PC-3 (cell line): ENCODE data around the gene SBNO2. TPM values are rescaled to one million over a fixed set of nuclear protein-coding genes. Genes with fewer than 3 reads are reported as not detected.

Experiments
- ATAC-seq: fragments of 200-7000 bp; cut with Tn5 transposase; 2 replicates; pipeline ENCODE4 v1.9.1; 2020; ENCODE audit warnings: mild to moderate bottlenecking, moderate library complexity
- BruUV-seq: library from RNA; stranded (reverse); fragments of 400-500 nt; replicated peaks from 2 replicates; lab custom pipeline; 2021; lab: Mats Ljungman, UMichigan
- CTCF ChIA-PET: fragments of 300-600 bp; sonication (Branson Sonifier 250); formaldehyde crosslinking; loops from one replicate; lab custom pipeline; 2022; ENCODE audit warnings: antibody characterized with exemption; lab: Charles Lee
- POLR2A ChIA-PET: fragments of 300-600 bp; sonication (Branson Sonifier 250); formaldehyde crosslinking; loops from one replicate; lab custom pipeline; 2022; ENCODE audit warnings: antibody characterized with exemption; ENCODE audit not compliant: unreplicated experiment; lab: Charles Lee
- DNase-seq: peaks from one replicate; pipeline ENCODE4 v3.0.0-alpha.2; 2015
- H2AFZ ChIP-seq: fragments of 300-600 bp; sonication (generic); 2 replicates; pipeline ENCODE4 v1.6.0; 2016; ENCODE audit warnings: antibody characterized with exemption, low read length
- H3F3A ChIP-seq: fragments of 300-600 bp; sonication (generic); one replicate; pipeline ENCODE4 v1.6.0; 2017; ENCODE audit warnings: antibody characterized with exemption, low read length, control low read depth, mild to moderate bottlenecking; ENCODE audit not compliant: unreplicated experiment
- H3K27ac ChIP-seq: fragments of 300-600 bp; sonication (generic); 2 replicates; pipeline ENCODE4 v1.5.1; 2016; ENCODE audit warnings: mild to moderate bottlenecking, low read length
- H3K27me3 ChIP-seq: fragments of 300-600 bp; sonication (generic); 2 replicates; pipeline ENCODE4 v1.6.1; 2016; ENCODE audit warnings: low read length, mixed read lengths
- H3K36me3 ChIP-seq: fragments of 300-600 bp; sonication (generic); 2 replicates; pipeline ENCODE4 v1.6.1; 2016; ENCODE audit warnings: low read depth, mixed run types, low read length, mixed read lengths
- H3K4me1 ChIP-seq: fragments of 300-600 bp; sonication (generic); 2 replicates; pipeline ENCODE4 v1.5.1; 2016; ENCODE audit warnings: low read length; ENCODE audit not compliant: insufficient read depth
- H3K4me2 ChIP-seq: fragments of 300-600 bp; sonication (generic); 2 replicates; pipeline ENCODE4 v1.6.0; 2016; ENCODE audit warnings: low read length
- H3K4me3 ChIP-seq: fragments of 300-600 bp; sonication (generic); 2 replicates; pipeline ENCODE4 v1.5.1; 2016; ENCODE audit warnings: mild to moderate bottlenecking, low read length, mixed read lengths
- H3K79me2 ChIP-seq: fragments of 300-600 bp; sonication (generic); 2 replicates; pipeline ENCODE4 v1.6.1; 2017; ENCODE audit warnings: low read length, mixed read lengths
- H3K9ac ChIP-seq: fragments of 300-600 bp; sonication (generic); 2 replicates; pipeline ENCODE4 v1.6.0; 2016; ENCODE audit warnings: mild to moderate bottlenecking, low read length
- H3K9me2 ChIP-seq: fragments of 300-600 bp; sonication (generic); replicated peaks from 2 replicates; pipeline ENCODE4 v1.6.1; 2016; ENCODE audit warnings: mixed run types, low read length, mixed read lengths
- H3K9me3 ChIP-seq: fragments of 300-600 bp; sonication (generic); 2 replicates; pipeline ENCODE4 v1.6.1; 2016; ENCODE audit warnings: low read length, mixed read lengths
- H4K20me1 ChIP-seq: fragments of 300-600 bp; sonication (generic); 2 replicates; pipeline ENCODE4 v1.6.1; 2016; ENCODE audit warnings: low read length, mixed read lengths
- EZH2 ChIP-seq: fragments of 300-600 bp; sonication (generic); IDR thresholded peaks from one replicate; pipeline ENCODE4 v1.6.1; 2017; ENCODE audit warnings: antibody characterized with exemption, mild to moderate bottlenecking, low read length; ENCODE audit not compliant: unreplicated experiment
- EZH2phosphoT487 ChIP-seq: fragments of 300-600 bp; sonication (generic); IDR thresholded peaks from 2 replicates; pipeline ENCODE4 v1.6.1; 2018; ENCODE audit warnings: mild to moderate bottlenecking, antibody characterized with exemption, low read length, borderline replicate concordance
- intact Hi-C: fragments of 100-400 bp; cut with micrococcal nuclease; formaldehyde crosslinking; loops from 2 replicates; pipeline ENCODE4 v1.9.0; 2023
- total RNA-seq: library from RNA; depleted of rRNA; stranded (reverse); fragments of >200 nt; gene quantifications from 2 replicates; pipeline ENCODE4 v1.2.3, GENCODE V29; 2014
- TF ChIP-seq, protein P1 (sequence below): fragments of 300-600 bp; sonication (generic); conservative IDR thresholded peaks from 2 replicates; pipeline ENCODE4 v1.5.1; 2017; ENCODE audit warnings: antibody characterized with exemption, low read depth, mild to moderate bottlenecking, low read length

The SBNO2 gene
- total RNA-seq, 1 experiment from 2014 or later: 62.4 TPM

DNA sequence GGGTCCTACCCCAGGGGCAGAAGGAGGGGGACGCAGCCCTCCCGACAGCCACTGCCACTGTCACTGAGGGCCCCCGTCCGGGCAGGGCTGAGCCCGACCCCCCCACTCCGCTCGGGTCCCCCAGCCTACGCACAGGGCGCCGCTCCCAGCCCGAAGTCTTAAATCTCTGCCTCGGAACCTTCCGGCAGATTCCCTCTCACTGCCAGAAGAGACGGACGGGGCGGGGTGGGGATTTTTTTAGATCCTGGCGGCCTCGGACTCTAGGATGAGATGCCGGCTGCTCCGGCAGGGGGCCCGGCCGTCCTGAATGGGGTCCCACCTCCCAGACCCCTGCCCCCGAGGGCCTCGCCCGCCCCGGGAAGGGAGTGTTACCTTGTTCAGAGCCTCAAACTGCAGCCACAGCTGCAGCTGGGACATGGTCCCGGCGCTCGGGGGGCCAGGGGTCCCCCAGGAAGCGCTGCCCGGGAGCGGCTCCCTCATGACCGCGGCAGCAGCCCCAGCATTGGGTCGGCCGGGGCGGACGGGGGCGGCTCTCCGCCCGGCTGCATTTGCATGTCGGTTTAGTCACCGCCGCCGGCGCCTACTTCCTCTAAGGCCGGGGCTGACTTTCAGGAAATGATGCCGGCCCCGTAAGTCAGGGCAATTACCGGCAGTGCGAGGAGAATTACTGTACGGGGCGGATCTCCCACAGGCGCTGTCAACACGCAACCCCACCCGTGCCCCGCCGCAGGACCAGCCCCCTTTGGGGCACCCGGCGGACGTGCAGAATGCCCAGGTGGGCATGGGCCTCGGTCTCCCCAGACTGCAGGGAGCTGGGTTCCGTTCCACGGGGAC, 42.1 kb downstream of the SBNO2 start:
- Histone ChIP-seq H3K4me1 (no peaks in the 10 kb centered on the region), H3K4me2 (no peak overlapping the region), H3K4me3 (no peak overlapping the region), H3F3A (no peaks in the 10 kb centered on the region), H3K9me3 (no peaks in the 10 kb centered on the region), H3K27me3 (no peaks in the 10 kb centered on the region), H3K9ac (no peak overlapping the region), H2AFZ (no peak overlapping the region), H3K36me3 (peaks cover 5% of the 10 kb centered on the region), H3K9me2 (no peaks in the 10 kb centered on the region), H3K27ac (no peak overlapping the region), H4K20me1 (peaks cover 25% of the 10 kb centered on the region), H3K79me2 (peaks cover 79% of the 10 kb centered on the region)
- DNase-seq (no peak), ATAC-seq (no peak)
- ChIA-PET CTCF (no interaction called here), POLR2A (no interaction called here)
- TF ChIP-seq, protein P1, sequence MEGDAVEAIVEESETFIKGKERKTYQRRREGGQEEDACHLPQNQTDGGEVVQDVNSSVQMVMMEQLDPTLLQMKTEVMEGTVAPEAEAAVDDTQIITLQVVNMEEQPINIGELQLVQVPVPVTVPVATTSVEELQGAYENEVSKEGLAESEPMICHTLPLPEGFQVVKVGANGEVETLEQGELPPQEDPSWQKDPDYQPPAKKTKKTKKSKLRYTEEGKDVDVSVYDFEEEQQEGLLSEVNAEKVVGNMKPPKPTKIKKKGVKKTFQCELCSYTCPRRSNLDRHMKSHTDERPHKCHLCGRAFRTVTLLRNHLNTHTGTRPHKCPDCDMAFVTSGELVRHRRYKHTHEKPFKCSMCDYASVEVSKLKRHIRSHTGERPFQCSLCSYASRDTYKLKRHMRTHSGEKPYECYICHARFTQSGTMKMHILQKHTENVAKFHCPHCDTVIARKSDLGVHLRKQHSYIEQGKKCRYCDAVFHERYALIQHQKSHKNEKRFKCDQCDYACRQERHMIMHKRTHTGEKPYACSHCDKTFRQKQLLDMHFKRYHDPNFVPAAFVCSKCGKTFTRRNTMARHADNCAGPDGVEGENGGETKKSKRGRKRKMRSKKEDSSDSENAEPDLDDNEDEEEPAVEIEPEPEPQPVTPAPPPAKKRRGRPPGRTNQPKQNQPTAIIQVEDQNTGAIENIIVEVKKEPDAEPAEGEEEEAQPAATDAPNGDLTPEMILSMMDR: no peak
- TF ChIP-seq EZH2 (no peak), EZH2phosphoT487 (no peak)
- intact Hi-C loops: no loop called here
- no TSS peak for BruUV-seq

DNA sequence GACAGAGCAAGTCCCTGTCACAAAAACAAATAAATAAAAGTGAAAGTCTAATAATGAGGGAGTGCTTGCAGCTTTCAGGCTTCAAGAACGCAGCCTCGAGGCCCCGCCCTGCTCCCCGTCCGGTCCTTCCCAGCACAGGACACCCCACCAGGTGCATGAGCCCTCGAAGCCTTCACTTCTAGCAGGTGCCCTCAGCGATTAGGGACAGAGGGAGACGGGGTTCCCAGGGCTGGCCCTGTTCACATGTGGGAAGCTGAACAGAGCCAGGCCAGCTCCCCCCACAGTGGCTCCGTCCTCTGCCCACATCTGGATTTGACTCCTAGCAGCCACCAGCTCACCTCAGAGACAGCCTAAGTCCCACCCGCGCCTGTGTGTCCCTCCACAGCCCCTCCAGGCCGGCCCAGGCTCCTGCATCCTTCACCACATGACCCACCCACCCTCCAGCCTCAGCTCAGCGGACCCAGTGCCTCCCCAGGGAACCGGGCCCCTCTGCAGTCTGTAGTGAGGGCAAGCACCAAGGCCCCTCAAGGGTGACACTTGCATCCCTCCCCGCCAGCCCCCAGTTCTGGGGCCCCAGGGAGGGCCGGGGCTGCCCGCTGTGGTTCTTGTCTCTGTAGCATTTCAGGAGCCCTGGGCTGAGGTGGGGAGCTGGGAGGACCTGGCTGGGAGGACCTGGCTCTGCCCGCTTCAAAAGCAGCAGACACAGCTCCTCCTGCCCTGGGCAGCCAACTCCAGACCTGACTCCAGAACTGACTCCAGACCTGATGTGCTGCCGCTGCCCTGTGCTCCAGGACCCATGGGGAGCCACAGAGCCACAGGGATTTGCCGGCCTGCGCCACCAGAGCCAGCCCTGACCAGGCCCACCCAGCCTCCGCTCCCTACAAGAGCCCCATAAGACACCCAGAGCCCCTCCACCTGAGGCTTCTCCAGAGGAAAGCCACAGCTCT, 43.0 kb downstream of the SBNO2 start:
- Histone ChIP-seq H3K4me2 (no peak overlapping the region), H3K27ac (no peak overlapping the region), H3K9me2 (no peaks in the 10 kb centered on the region), H3K9me3 (no peaks in the 10 kb centered on the region), H3K79me2 (peaks cover 70% of the 10 kb centered on the region), H3K36me3 (peaks cover 5% of the 10 kb centered on the region), H3K27me3 (no peaks in the 10 kb centered on the region), H3K4me3 (no peak overlapping the region), H3K9ac (no peak overlapping the region), H3K4me1 (no peaks in the 10 kb centered on the region; the same call in 1 of the 2 replicates), H2AFZ (no peak overlapping the region), H3F3A (no peaks in the 10 kb centered on the region), H4K20me1 (peaks cover 25% of the 10 kb centered on the region)
- POLR2A ChIA-PET: no interaction called here
- CTCF ChIA-PET: interaction anchor here (0.5 kb wide), 1 partner anchor 64 kb away, joined by 6 read pairs; no protein-coding TSS in a partner anchor
- TF ChIP-seq EZH2phosphoT487 (no peak), EZH2 (no peak)
- TF ChIP-seq, protein P1: no peak
- BruUV-seq: no TSS peak
- no peak for ATAC-seq
- intact Hi-C loops: no loop called here
- no peak for DNase-seq
